Panc1 (cell line): ENCODE data around the gene DAD1. TPM values are rescaled to one million over a fixed set of nuclear protein-coding genes. Genes with fewer than 3 reads are reported as not detected.

Source experiments
- ATAC-seq: fragments of 200-7000 bp; cut with Tn5 transposase; 2 replicates; pipeline ENCODE4 v1.9.1; 2020; ENCODE audit warnings: mild to moderate bottlenecking, moderate library complexity
- BruUV-seq: library from RNA; stranded (reverse); fragments of 400-500 nt; replicated peaks from 2 replicates; lab custom pipeline; 2021; lab: Mats Ljungman, UMichigan
- CTCF ChIA-PET: fragments of 300-600 bp; sonication (Branson Sonifier 250); formaldehyde crosslinking; loops from one replicate; lab custom pipeline; 2022; ENCODE audit warnings: antibody characterized with exemption; lab: Charles Lee
- POLR2A ChIA-PET: fragments of 300-600 bp; sonication (Branson Sonifier 250); formaldehyde crosslinking; loops from one replicate; lab custom pipeline; 2022; ENCODE audit warnings: antibody characterized with exemption; lab: Charles Lee
- DNase-seq: peaks from one replicate; pipeline ENCODE4 v3.0.0-alpha.2; 2010; ENCODE audit warnings: low read depth, low spot score
- H3K27ac ChIP-seq: 2 replicates; pipeline ENCODE4 v1.5.1; 2011; ENCODE audit warnings: mild to moderate bottlenecking, low read length, inconsistent platforms
- H3K27me3 ChIP-seq: fragments of 200-500 bp; sonication (Bioruptor generic); 2 replicates; pipeline ENCODE4 v1.6.0; 2014; ENCODE audit warnings: low read length, inconsistent platforms; ENCODE audit not compliant: control insufficient read depth, insufficient read depth
- H3K36me3 ChIP-seq: fragments of 200-500 bp; sonication (Bioruptor generic); 2 replicates; pipeline ENCODE4 v1.5.1; 2014; ENCODE audit warnings: inconsistent platforms, mild to moderate bottlenecking, low read length, moderate library complexity; ENCODE audit not compliant: control insufficient read depth, insufficient read depth
- H3K4me1 ChIP-seq: 2 replicates; pipeline ENCODE4 v1.5.1; 2011; ENCODE audit warnings: inconsistent platforms, mild to moderate bottlenecking, low read length, moderate library complexity; ENCODE audit not compliant: control insufficient read depth, insufficient read depth
- H3K4me3 ChIP-seq, 2 experiments: 2 replicates each; pipeline ENCODE4 v1.5.1; 2011 to 2012; ENCODE audit warnings: low read depth in 2 of 2, low read length in 2 of 2, mild to moderate bottlenecking in 2 of 2, inconsistent platforms in 1 of 2, moderate library complexity in 1 of 2
- H3K9me3 ChIP-seq: fragments of 200-500 bp; sonication (Bioruptor generic); 2 replicates; pipeline ENCODE4 v1.5.1; 2014; ENCODE audit warnings: low read depth, mild to moderate bottlenecking, inconsistent platforms, low read length, moderate library complexity; ENCODE audit not compliant: control insufficient read depth, insufficient read depth
- CTCF ChIP-seq: fragments of 450-650 bp; IDR thresholded peaks from 2 replicates; pipeline ENCODE4 v1.5.1; 2017; ENCODE audit warnings: mild to moderate bottlenecking
- POLR2AphosphoS5 ChIP-seq: IDR thresholded peaks from 2 replicates; pipeline ENCODE4 v1.6.1; 2012; ENCODE audit warnings: mild to moderate bottlenecking, low read depth, low read length, moderate library complexity
- SIN3A ChIP-seq: IDR thresholded peaks from 2 replicates; pipeline ENCODE4 v1.6.1; 2012; ENCODE audit warnings: low read depth, mild to moderate bottlenecking, low read length, moderate library complexity, borderline replicate concordance; ENCODE audit not compliant: insufficient read depth
- TCF7L2 ChIP-seq: IDR thresholded peaks from 2 replicates; pipeline ENCODE4 v1.6.1; 2011; ENCODE audit warnings: mild to moderate bottlenecking, low read depth, low read length, inconsistent platforms
- in situ Hi-C: cut with HindIII; loops from 2 replicates; pipeline ENCODE4 v1.10.0; 2016; ENCODE audit warnings: low sequenced_read_pairs, low pct_unique_long_range_greater_than_20kb
- intact Hi-C: fragments of 100-400 bp; cut with micrococcal nuclease; formaldehyde crosslinking; loops from one replicate; pipeline ENCODE4 v1.10.0; 2022; ENCODE audit not compliant: unreplicated experiment
- total RNA-seq: library from RNA; stranded (reverse); gene quantifications from one replicate; pipeline ENCODE4 v1.2.1, GENCODE V29; 2021; ENCODE audit not compliant: unreplicated experiment
- TF ChIP-seq, protein P1 (sequence below), 2 experiments: IDR thresholded peaks; 2 replicates each; pipeline ENCODE4 v1.6.1; 2011 to 2012; ENCODE audit warnings: low read depth in 2 of 2, control low read depth in 1 of 2, low read length in 1 of 2, mild to moderate bottlenecking in 1 of 2, moderate library complexity in 1 of 2; ENCODE audit not compliant: insufficient read depth in 1 of 2

Gene DAD1
- total RNA-seq, 1 experiment from 2014 or later = 163 TPM

- no peak for DNase-seq
- ChIA-PET CTCF (no interaction called here), POLR2A (no interaction called here)
- Histone ChIP-seq H3K36me3 (peaks cover 14% of the 10 kb centered on the region), H3K27me3 (no peaks in the 10 kb centered on the region), H3K9me3 (no peaks in the 10 kb centered on the region), H3K4me3 (no peak overlapping the region), H3K4me1 (no peaks in the 10 kb centered on the region), H3K27ac (no peak overlapping the region)
- intact Hi-C loops = no loop called here
- in situ Hi-C loops = no loop called here
- no TSS peak for BruUV-seq
- TF ChIP-seq SIN3A (no peak), TCF7L2 (no peak), POLR2AphosphoS5 (no peak)
- ATAC-seq = no peak
Observed at GRCh38 chr14:22565391-22565945, 23.6 kb downstream of the DAD1 start.

GRCh38 chr14:22564463-22564862, 24.6 kb downstream of the DAD1 start:
- ATAC-seq = no peak
- H3K9me3 ChIP-seq = no peaks in the 10 kb centered on the region
- no peaks in the 10 kb centered on the region for H3K27me3 ChIP-seq
- H3K4me1 ChIP-seq = no peaks in the 10 kb centered on the region
- ChIA-PET CTCF (no interaction called here), POLR2A (no interaction called here)
- DNase-seq = no peak
- in situ Hi-C loops (no loop called here), intact Hi-C loops (no loop called here)
- no TSS peak for BruUV-seq
- TF ChIP-seq, protein P1, sequence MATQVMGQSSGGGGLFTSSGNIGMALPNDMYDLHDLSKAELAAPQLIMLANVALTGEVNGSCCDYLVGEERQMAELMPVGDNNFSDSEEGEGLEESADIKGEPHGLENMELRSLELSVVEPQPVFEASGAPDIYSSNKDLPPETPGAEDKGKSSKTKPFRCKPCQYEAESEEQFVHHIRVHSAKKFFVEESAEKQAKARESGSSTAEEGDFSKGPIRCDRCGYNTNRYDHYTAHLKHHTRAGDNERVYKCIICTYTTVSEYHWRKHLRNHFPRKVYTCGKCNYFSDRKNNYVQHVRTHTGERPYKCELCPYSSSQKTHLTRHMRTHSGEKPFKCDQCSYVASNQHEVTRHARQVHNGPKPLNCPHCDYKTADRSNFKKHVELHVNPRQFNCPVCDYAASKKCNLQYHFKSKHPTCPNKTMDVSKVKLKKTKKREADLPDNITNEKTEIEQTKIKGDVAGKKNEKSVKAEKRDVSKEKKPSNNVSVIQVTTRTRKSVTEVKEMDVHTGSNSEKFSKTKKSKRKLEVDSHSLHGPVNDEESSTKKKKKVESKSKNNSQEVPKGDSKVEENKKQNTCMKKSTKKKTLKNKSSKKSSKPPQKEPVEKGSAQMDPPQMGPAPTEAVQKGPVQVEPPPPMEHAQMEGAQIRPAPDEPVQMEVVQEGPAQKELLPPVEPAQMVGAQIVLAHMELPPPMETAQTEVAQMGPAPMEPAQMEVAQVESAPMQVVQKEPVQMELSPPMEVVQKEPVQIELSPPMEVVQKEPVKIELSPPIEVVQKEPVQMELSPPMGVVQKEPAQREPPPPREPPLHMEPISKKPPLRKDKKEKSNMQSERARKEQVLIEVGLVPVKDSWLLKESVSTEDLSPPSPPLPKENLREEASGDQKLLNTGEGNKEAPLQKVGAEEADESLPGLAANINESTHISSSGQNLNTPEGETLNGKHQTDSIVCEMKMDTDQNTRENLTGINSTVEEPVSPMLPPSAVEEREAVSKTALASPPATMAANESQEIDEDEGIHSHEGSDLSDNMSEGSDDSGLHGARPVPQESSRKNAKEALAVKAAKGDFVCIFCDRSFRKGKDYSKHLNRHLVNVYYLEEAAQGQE (IDR thresholded peaks at IDR 0.05; ENCODE audit: insufficient read depth in 1 of 2, low read depth in 2 of 2, low read length in 1 of 2) = no peak
- TF ChIP-seq SIN3A = no peak
- TF ChIP-seq POLR2AphosphoS5 = no peak
- no peak for TF ChIP-seq TCF7L2
- no peak for TF ChIP-seq CTCF
- no peak overlapping the region for H3K27ac ChIP-seq
- H3K36me3 ChIP-seq = peaks cover 14% of the 10 kb centered on the region
- H3K4me3 ChIP-seq = no peak overlapping the region

GRCh38 chr14:22563987-22564386, 25.0 kb downstream of the DAD1 start:
- ChIA-PET POLR2A (no interaction called here), CTCF (interaction anchor here (0.5 kb wide), 2 partner anchors 291 to 476 kb away, joined by 3 to 6 read pairs; no protein-coding TSS in a partner anchor)
- Histone ChIP-seq H3K27ac (no peak overlapping the region), H3K36me3 (peaks cover 14% of the 10 kb centered on the region), H3K4me1 (no peaks in the 10 kb centered on the region), H3K9me3 (no peaks in the 10 kb centered on the region), H3K27me3 (no peaks in the 10 kb centered on the region), H3K4me3 (no peak overlapping the region)
- ATAC-seq (no peak), DNase-seq (no peak)
- TF ChIP-seq, protein P1 (IDR thresholded peaks at IDR 0.05; ENCODE audit: insufficient read depth in 1 of 2, low read depth in 2 of 2, low read length in 1 of 2) = no peak
- in situ Hi-C loops (no loop called here), intact Hi-C loops (no loop called here)
- BruUV-seq = no TSS peak
